DMS153 (cell line): ENCODE data around the gene ALOX12B.

ENCODE experiments used
- DNase-seq: peaks from one replicate; lab custom pipeline; 2025; lab: John Stamatoyannopoulos, UW

ALOX12B gene

DNA sequence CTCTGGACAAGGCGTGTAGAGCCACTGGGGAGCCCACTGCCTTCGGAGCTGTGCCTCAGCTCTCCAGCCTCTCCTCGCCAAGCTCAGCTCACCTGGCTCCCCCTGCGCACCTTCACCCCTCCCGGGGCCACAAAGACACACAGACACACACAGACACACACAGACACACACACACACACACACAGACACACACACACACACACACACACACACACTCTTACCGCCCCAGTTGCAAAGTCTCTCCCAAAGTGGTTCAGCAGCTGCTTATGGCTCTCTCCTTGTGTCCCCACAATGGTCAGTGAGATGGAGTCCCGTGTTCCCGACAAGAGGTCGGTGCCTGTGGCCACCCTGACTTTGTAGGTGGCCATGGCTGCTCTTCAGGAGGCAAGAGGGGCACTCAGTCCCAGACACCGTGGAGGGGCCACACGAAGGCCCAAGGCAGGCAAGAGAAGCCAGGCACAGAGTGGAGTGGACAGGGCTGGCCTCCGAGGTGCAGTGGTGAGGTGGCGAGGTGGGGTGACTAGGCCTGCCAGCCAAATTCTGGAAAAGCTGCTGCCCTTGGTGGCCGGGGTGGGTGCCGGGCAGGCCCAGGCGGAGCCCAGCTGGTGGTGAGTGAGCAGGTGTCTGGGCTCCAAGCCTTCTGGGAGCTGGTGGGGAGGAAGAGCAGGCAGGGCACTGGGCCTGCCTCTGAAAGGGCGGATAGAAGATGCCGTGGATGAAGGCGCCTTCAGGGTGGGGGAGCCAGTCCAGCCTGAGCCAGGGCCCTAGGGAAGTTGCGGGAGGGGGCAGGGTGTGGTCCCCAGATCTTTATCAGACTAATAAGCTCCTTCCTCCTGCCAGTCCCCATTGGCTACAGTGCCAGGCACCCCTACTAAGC, at the start of gene ALOX12B:
TSS of gene ALOX12B (minus strand) at position 642 of the 877 bp plus-strand sequence. CDS start at position 368, 274 bp downstream.
- no peak for DNase-seq

DNA sequence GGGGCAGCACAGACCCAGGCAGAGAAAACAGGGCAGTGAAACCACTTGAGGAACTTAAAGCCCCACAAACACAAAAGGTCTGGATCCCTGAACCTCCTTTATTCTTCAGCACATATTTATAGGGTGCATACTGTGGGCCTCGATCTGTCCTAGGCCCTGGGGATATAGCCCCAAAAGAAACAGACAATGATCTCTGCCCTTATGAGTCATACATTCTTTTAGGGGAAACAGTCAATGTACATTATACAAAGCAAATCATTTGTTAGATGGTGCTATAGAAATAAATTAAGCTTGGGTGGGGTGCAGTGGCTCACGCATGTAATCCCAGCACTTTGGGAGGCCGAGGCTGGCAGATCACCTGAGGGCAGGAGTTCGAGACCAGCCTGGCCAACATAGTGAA, 46.4 kb upstream of the ALOX12B start:
- no peak for DNase-seq

DNA sequence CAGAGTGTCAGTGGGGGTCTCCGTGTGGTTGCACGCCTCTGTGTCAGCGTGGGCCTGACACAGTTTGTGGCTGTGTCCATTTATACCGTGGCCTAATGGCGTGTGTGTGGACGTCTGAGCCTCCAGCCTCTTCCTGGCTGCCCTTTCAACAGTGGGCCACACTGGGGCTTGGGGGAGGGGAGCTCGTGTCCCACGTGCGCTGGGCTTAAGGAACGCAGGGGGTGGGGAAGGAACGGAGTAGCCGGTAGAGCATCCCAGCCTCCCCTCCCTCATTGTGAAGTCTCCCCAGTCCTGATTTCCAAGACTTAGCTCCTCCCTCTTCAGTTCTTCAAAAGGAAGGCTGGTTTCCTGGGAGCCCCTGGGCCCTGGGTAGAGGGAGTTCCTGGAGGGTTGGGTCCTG, 45.9 kb upstream of the ALOX12B start:
- no peak for DNase-seq

DNA sequence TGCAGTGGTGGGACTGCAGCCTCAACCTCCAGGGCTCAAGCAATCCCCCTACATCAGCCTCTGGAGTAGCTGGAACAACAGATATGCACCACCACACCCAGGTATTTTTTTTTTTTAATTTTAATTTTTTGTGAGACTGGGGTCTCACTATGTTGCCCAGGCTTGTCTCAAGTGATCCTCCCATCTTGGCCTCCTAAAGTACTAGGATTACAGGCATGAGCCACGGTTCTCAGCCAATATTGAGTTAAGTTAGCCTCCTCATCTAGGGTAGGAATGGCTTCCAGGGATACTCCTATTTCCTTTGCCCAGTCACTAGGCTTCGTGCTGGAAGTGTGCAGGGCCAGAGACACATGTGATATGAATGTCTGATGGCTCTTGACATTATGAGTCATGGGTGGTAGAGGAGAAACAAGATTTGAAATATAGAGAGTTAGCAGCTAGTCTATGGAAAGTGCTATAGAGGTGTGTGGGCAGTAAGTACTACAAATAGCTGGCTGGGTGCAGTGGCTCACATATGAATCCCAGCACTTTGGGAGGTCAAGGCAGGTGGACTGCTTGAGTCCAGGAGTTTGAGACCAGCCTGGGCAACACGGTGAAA, 44.4 kb upstream of the ALOX12B start:
- DNase-seq = no peak

DNA sequence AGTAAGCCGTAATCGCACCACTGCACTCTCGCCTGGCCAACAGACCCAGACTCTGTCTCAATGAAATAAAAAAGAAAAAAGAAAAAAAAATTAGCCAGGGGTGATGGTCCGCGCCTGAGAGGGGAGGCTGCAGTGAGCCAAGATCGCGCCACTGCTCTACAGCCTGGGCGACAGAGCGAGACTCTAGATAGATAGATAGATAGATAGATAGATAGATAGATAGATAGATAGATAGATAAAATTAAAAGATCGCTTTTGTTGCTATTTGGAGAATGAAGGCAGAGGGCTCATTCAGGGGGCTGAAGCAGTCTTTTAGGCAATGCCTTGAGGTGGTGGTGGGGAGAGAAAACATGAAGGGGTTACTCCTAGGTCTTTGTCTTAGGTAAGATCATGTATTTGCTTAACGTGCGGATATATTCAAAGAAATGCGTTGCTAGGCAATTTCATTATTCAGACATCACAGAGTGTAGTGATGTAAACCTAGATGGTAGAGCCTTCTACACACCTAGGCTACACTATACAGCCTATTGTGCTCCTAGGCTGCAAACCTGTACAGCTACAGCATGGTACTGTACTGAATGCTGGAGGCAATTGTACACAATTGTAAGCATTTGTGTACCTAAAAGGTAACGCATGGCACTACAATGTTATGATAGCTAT, 40.7 kb upstream of the ALOX12B start:
- DNase-seq = no peak

DNA sequence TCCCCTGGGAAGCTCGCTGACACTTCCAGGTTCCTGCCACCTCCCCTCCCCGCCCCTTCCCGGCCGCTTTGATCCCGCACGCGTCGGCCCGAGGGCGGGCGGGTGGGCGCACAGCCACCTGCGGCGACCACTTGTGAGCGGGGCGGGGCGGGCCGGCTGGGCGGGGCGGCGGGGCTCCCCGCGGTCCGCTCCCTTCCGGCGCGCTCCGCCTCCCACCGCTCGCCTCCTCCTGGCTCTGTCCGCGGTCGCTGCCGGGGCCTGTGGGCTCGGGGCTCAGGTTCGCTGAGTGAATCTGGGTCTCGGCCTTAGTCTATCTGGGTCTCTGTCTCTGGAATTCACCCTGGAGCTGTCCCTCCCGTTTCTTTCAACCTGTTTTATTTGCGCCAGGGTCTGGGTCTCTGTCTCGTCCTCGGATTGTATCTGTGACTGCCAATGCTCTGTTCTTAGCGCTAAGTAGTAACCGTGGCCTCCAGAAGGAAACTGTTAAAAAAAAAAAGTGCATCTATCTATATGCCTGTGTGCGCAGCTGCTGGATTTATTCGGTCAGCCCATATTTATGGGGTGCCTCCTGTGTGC, 39.1 kb upstream of the ALOX12B start:
- no peak for DNase-seq

DNA sequence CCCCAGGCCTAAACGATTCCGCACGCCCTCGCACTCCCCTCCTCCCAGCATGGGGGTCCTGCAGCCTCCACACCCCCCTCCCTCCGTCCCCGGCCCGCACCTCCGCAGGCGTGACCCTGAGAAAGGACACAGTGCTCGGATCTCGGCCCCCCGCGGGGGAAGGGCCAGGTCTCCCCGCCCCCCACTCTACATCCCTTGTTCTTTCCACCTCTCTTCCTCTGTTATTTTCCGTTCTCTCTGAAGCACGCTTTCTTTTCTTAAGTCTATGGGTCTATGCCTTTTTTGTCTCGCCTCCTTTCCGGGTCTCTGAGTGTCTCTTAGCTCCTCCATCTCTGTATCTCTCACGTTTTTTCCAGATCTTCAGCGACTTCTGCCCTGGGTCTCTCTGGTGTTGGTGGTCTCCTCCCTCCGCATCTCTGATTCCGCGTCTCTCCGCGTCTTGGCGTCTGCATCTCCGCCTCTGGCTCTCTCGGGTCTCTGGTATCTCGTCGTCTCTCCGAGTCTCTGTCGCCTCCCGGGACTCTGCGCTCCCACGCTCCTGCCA, 38.5 kb upstream of the ALOX12B start:
- no peak for DNase-seq

DNA sequence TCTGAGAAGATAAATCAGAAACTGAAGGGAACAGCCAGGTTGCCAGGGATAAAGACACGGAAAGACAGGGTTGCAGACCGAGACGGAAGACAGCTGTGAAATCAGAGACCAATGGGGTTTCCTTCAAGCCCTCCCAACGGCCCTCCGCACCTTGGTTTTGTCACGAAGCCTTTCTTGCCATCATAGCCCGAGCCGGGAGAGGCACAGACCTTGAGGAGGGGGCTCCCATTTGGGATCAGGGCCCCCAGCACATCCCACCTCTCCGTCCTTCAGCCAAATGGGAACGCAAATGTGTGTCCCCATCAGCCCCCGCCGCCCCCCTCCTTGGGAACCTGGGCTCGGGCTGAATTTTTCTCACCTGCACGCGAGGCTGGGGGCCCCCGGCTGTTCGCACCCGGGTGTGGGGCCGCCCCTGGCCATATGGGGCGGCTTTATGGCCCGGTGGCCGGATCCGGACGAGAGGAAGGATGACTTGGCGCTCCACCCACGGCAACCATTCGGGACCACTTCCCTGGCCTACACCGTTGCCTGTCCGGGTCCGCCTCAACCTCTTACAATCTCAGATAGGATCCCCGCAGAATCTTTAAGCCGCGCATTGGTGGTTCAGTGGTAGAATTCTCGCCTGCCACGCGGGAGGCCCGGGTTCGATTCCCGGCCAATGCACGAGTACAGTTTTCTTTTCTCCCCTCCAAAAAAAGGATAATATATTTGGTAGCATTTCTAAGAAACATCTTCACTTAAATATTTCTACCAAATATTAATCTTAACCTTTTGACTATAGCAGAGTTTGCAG, 37.8 kb upstream of the ALOX12B start:
- no peak for DNase-seq

DNA sequence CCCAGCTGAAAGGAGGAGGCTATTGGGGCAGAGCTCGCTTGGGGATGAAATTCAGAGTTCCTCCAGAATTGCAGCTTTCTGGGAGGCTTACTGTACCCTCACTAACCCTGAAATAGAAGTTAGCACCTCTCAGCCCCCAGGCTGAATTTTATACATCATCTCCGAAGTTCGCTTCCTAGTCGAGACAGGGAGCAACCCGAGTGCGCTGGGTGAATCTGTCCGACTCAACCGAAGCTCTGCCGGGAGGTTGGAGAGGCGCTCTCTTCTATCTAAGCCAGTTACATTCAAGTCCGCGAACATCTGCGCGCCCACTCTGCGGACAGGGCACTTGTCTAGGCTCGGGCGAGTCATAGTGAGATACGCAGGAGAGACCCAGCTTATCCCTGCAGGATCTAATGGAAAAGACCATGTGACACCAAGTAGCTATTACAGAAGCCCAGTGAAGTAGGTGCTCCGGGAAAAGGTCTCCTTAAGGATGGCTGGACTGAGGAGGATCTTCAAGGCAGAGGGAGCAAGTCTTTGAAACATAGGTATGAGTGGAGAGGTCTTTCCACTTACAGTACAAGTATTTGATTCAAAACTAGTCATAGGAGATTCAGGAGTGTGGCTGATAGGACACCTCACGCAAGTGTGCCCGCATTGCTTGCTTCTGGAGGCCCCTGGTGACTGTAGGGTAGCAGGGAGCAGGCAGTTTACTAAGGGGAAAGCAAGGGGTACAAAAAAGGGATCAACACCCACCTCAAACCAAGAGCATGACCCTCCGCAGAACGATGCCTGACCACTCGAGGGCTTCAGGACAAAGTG, 37.0 kb upstream of the ALOX12B start:
- DNase-seq = no peak

DNA sequence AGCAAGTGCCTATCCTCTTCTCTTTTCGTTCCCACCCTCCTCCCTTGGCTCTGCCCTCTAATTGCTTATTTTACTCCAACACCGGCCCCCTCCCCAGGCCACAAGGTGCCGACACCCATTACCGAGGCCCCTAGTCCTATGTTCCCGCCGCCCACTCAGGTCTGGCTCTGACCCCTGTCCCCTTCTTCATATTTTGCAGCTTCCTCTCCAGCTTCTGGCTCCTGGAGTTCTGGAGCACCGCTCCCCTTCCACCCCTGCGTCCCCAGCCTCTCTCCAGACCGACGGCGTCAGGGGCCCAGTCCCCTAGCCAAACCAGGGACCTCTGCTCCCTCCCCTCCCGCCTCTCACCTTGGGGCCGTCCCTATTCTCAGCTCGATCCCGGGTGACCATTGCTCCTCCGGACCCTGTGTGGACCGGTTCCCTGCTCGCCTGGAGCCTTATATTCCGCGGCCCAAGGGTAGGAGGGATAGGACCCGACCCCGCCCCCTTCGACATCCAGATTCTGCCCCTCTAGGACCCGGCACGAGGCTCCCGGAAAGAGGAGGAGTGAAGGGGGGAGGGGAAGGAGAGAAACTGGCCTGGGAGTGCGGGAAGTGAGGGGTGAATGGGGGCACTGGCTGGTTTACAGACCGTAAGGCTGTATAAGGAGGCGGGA, 36.3 kb upstream of the ALOX12B start, which contains the start of gene HES7:
TSS of gene HES7 (minus strand) at position 412 of the 655 bp plus-strand sequence. CDS start at position 390, 22 bp downstream.
- no peak for DNase-seq

DNA sequence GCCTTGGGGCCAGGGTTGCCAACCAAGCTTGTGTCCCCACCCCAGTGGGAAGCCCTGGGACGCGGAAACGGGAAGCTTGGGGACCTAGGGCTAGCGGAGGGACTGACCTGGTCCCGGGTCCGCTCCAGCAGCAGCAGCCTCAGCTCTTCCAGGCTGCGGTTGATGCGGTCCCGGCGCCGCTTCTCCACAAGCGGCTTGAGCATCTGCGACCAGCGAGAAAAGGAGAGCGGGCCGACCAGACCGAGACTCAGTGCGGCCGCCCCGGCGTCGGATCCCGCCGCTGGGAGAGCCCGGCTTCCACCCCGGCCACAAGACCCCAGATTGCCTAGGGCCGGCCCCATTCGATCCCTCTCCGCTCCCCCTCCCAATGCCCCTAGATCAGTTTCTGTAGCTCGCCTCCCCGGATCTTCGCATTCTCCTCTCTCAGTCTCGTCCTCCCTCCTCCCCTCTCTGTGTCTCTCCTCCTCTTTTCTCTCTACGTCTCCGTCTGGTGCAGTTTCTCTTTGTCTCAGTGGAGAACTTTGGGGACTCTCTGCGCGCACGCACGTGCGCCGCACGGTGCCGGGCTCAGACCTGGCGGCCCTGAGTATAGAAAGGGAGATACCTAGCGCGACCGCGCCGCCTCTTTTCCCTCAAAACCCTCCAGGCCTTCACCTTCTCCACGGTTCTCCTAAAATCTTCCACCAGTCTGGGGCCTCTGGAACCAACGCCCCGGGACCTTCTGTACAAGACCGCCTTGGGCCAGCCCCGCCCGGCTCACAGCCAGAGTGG, 35.6 kb upstream of the ALOX12B start:
- no peak for DNase-seq

DNA sequence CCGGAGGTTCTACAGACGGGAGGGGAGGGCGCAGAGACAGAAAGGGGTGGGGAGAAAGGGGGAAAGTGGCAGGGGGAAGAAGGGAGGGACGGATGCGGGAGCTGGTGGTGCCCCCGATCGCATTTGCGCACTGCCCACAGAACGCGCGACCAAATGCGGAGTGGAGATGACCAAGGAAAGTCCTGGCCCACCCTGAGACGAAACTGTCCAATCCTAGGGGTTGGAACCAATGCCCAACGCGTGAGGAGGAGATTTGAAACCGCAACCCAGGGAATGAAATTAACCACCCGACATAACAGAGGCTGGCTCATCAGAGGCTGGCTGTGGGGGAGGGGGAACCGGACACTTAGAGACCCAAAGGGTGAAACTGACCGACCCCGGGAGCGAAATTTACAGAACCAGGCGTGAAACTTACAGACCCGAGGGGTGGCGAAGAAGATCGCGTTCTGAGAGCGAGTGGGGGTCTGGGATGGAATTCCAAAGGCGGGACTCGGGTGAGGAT, 35.0 kb upstream of the ALOX12B start:
- no peak for DNase-seq

DNA sequence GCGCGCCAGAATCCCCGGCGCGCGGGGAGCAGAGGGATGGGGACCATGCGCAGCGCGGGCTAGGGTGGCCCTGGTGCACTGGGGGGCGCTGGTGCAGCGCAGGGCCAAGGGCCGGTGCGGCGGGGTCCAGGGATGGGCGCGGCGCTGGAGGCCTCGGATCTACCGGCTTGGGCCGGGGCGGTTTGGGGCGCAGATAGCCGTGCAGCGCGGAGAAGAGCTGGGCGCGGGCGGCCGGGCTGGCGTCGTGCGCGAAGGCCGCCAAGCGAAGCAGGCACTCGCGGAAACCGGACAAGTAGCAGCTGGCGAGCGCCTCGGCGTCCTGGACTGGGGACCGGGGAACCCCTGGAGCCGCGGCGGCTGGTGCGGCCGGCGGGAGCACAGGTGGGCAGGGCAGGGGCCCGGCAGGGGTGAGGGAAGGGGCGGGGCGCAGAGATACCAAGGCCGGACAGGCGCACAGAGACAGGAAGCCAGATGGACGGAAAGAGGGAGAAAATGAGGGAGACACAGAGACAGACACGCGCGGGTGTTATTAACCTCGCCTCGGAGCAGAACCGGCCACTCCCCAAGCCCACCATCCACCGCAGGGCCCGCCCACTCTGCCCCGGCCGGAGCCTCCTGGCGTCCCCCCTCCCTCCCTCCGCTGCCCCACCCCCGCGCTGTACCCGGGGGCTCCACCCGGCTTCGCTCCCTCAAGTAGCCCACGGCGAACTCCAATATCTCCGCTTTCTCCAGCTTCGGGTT, 34.3 kb upstream of the ALOX12B start:
- no peak for DNase-seq

DNA sequence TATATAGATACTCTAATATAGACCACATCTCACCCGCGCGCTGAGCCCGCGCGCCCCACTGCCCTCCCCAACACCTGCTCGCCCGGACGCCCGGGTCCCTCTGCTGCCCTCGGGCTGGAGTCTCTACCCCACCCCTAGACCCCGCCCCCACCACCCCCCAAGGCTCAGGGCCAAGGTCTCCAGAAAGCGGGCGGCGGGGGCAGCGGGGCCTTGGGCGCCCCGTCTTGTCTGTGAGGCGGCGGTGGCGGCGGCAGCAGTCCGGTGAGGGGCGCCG, 33.8 kb upstream of the ALOX12B start:
- no peak for DNase-seq

DNA sequence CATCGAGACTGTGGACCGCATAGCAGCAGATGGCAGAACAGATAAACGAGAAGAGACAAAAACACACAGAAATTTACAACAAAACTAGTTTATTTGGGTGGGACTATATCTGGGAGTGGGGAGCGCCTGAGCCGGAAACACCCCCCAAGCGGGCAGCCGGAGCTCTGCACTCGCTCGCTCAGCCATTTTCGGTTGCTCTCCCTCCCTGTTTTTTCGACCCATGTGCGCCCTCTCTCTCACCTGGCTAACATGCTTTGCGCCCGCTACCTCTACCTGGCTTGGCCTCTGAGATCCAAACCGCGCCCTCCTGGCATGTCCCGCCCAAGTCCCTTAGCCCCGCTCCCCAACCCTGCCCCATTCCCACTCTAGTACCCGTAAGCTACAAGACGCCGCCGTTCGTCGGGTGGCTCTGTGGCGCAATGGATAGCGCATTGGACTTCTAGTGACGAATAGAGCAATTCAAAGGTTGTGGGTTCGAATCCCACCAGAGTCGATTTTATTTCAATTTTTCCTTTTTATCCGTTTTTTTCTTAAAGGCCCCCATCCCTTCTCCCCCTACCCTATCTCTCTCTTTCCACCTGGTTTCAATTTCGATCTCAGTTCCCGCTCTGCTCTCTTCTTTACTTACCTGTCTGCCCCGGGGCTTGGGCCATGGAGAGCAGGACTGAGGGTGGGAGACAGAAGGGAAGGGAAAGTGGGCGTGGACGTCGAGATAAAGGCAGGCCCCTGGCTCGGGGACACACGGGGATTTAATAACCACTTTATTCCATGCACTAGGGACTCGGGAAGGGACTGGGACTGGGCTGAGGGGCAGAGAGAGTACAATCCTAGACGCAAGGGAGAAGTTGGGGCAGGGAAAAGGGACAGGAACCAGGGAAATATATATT, 33.2 kb upstream of the ALOX12B start:
- peak; percentile 30 for DNase-seq

DNA sequence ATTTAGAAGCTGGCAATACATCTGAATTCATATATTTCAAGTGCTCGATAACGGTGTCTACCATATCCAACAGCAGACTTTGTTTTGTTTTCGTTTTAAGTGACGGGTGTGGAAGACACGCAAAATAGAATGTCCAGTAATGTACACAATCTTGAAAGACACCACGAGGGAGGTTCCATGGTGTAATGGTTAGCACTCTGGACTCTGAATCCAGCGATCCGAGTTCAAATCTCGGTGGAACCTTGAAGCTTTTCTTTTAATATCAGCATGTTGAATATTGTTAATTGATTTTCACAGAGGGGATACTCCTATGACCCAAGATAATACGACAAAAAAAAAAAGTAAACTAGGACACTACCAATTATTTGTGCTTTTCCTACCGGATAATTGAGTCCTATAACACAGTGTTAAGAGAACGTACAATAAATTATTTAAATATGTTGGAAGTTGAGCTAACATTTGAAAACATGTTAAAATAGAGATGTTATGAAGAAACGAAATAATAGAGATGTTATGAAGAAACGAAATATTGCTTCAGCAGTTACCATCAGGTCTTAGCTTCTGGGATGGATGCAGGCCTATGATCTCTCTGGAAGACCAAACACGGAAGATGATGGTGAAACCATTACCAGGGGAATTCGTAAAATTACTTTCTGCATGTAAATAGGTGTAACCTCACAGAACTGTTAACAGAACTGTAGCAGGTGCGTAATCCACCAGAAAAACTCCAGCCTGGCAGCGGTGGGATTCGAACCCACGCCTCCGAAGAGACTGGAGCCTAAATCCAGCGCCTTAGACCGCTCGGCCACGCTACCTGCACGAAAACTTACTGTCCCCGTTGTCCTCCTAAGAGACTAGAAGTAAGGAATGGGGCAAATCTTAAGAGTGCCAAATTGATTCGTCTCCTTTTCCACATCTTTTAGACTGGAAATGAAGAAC, 32.3 kb upstream of the ALOX12B start:
- DNase-seq = peak; percentile 70
